ENCODE results near the gene METRNL.

DNA sequence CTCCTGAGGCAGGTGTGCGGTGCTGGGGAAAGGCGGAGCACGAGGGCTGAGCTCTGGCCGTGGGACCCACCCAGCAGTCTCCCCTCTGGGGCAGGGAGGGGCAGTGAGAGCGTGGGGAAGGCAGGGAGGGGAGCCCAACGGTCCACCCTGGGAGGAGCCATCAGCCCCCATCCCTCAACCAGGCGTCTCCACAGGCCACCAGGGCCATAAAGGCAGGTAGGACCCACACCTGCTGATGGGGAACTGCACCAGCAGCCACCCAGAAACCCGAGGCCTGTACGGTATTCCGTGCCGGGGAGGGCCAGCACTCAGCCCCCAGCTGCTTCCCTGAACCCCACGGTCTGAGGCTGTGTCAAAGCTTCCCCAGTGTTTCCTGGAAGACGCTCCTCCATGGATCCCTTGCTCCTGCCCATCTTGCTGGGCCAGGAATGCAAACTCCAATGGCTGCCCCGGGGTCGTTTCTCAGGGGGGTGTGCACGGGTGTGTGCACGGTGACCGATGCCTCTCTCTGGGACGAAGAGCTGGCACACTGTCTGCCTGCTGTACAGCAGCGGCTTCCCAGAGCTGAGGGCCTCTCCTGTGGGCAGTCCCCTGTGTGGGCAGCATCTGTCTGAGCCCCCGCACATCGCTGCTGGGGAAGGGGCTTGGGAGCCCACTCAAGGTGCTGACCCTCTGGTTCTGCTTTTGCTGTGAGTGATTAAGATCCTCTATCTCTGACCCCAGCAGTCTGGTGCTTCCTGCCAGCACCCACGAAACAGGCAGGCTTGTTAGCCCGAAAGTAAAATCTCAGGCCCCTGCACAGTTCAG is 17.2 kb upstream of the METRNL start:
- no peak for TF ChIP-seq POLR2A (IDR thresholded peaks at IDR 0.05)
- TF ChIP-seq, protein P1, sequence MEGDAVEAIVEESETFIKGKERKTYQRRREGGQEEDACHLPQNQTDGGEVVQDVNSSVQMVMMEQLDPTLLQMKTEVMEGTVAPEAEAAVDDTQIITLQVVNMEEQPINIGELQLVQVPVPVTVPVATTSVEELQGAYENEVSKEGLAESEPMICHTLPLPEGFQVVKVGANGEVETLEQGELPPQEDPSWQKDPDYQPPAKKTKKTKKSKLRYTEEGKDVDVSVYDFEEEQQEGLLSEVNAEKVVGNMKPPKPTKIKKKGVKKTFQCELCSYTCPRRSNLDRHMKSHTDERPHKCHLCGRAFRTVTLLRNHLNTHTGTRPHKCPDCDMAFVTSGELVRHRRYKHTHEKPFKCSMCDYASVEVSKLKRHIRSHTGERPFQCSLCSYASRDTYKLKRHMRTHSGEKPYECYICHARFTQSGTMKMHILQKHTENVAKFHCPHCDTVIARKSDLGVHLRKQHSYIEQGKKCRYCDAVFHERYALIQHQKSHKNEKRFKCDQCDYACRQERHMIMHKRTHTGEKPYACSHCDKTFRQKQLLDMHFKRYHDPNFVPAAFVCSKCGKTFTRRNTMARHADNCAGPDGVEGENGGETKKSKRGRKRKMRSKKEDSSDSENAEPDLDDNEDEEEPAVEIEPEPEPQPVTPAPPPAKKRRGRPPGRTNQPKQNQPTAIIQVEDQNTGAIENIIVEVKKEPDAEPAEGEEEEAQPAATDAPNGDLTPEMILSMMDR (IDR thresholded peaks at IDR 0.05), result no peak

Data from uterus (tissue), 2 donors.